Endothelial cell of umbilical vein (primary cell): Measurements from ENCODE around the gene ADGRD2. TPM values are rescaled to one million over a fixed set of nuclear protein-coding genes. Genes with fewer than 3 reads are reported as not detected.

Source experiments
- BruUV-seq: library from RNA; stranded (reverse); fragments of 400-500 nt; replicated peaks from 2 replicates; lab custom pipeline; 2021; lab: Mats Ljungman, UMichigan
- CTCF ChIA-PET: fragments of 300-600, 350-600 bp; sonication (Branson Sonifier 250); formaldehyde crosslinking; loops from one replicate; lab custom pipeline; 2021; ENCODE audit warnings: antibody characterized with exemption, inconsistent platforms; lab: Charles Lee
- POLR2A ChIA-PET: fragments of 300-600, 350-600 bp; sonication (Branson Sonifier 250); formaldehyde crosslinking; loops from one replicate; lab custom pipeline; 2021; ENCODE audit warnings: antibody characterized with exemption, inconsistent platforms; lab: Charles Lee
- DNase-seq: peaks from one replicate; pipeline ENCODE4 v3.0.0-alpha.2; 2011; ENCODE audit warnings: low read depth, low spot score
- FAIRE-seq: peaks from 2 replicates; lab custom pipeline; 2011; peaks lifted over from hg19 to GRCh38; lab: Jason Lieb, UNC
- H2AFZ ChIP-seq: 2 replicates; pipeline ENCODE4 v1.6.0; 2012; ENCODE audit warnings: low read depth, low read length, control low read depth, inconsistent platforms
- H3K27ac ChIP-seq: 2 replicates; pipeline ENCODE4 v1.5.1; 2011; ENCODE audit warnings: low read depth, mild to moderate bottlenecking, control low read depth, low read length, moderate library complexity; ENCODE audit not compliant: insufficient read depth
- H3K27me3 ChIP-seq, 2 experiments: 2 replicates each; pipeline versions ENCODE4 v1.6.0 to v1.6.1; 2011; ENCODE audit warnings: low read length in 2 of 2, mixed read lengths in 1 of 2; ENCODE audit not compliant: control insufficient read depth in 2 of 2, insufficient read depth in 2 of 2
- H3K36me3 ChIP-seq, 2 experiments: 2 replicates in 1 of 2; 3 replicates in 1 of 2; pipeline ENCODE4 v1.5.1; 2011; ENCODE audit warnings: low read length in 2 of 2, mild to moderate bottlenecking in 1 of 2, moderate library complexity in 1 of 2; ENCODE audit not compliant: control insufficient read depth in 2 of 2, insufficient read depth in 2 of 2; ENCODE audit errors: extremely low read depth in 1 of 2
- H3K4me1 ChIP-seq: 3 replicates; pipeline ENCODE4 v1.5.1; 2011; ENCODE audit warnings: mild to moderate bottlenecking, low read length; ENCODE audit not compliant: control insufficient read depth, insufficient read depth; ENCODE audit errors: extremely low read depth
- H3K4me2 ChIP-seq: 2 replicates; pipeline ENCODE4 v1.6.1; 2011; ENCODE audit warnings: low read length, control low read depth, mixed read lengths; ENCODE audit not compliant: insufficient read depth
- H3K4me3 ChIP-seq, 3 experiments: fragments of 200-600 bp in 1 of 3; sonication (generic), shearing (Covaris generic) in 1 of 3; replicated peaks in 1 of 3; 2 replicates each; pipeline ENCODE4 v1.5.1; 2011 to 2016; ENCODE audit warnings: control low read depth in 3 of 3, low read length in 3 of 3, mild to moderate bottlenecking in 2 of 3, inconsistent platforms in 1 of 3, low read depth in 1 of 3, moderate library complexity in 1 of 3; ENCODE audit not compliant: insufficient read depth in 1 of 3
- H3K79me2 ChIP-seq: 2 replicates; pipeline ENCODE4 v1.6.0; 2012; ENCODE audit warnings: low read length, inconsistent platforms; ENCODE audit not compliant: control insufficient read depth, insufficient read depth
- H3K9ac ChIP-seq: replicated peaks from 2 replicates; pipeline ENCODE3; 2011; ENCODE audit warnings: low read length, control low read depth; ENCODE audit not compliant: insufficient read depth; ENCODE audit errors: extremely low read depth
- H3K9me1 ChIP-seq: replicated peaks from 3 replicates; pipeline ENCODE4 v1.6.0; 2011; ENCODE audit warnings: mild to moderate bottlenecking, low read length; ENCODE audit not compliant: control insufficient read depth, insufficient read depth; ENCODE audit errors: extremely low read depth
- H3K9me3 ChIP-seq: replicated peaks from 2 replicates; pipeline ENCODE4 v1.5.1; 2012; ENCODE audit warnings: low read length, inconsistent platforms; ENCODE audit not compliant: control insufficient read depth, insufficient read depth
- H4K20me1 ChIP-seq: replicated peaks from 2 replicates; pipeline ENCODE3; 2011; ENCODE audit warnings: mild to moderate bottlenecking, low read length; ENCODE audit not compliant: control insufficient read depth, insufficient read depth; ENCODE audit errors: extremely low read depth
- EZH2 ChIP-seq: IDR thresholded peaks from 2 replicates; pipeline ENCODE4 v1.6.1; 2012; ENCODE audit warnings: borderline replicate concordance, low read depth, mild to moderate bottlenecking, moderate library complexity, low read length, inconsistent platforms; ENCODE audit not compliant: severe bottlenecking
- FOS ChIP-seq: IDR thresholded peaks from 2 replicates; pipeline ENCODE4 v1.6.1; 2011; ENCODE audit warnings: mild to moderate bottlenecking, low read length, moderate library complexity, borderline replicate concordance; ENCODE audit not compliant: insufficient read depth
- GATA2 ChIP-seq: IDR thresholded peaks from 2 replicates; pipeline ENCODE4 v1.7.0; 2011; ENCODE audit warnings: low read depth, mild to moderate bottlenecking, moderate library complexity, mixed read lengths, low read length; ENCODE audit not compliant: insufficient read length, insufficient read depth
- JUN ChIP-seq: IDR thresholded peaks from 2 replicates; pipeline ENCODE4 v1.6.1; 2011; ENCODE audit warnings: borderline replicate concordance, low read depth; ENCODE audit not compliant: insufficient read length, insufficient read depth
- MYC ChIP-seq: IDR thresholded peaks from one replicate; pipeline ENCODE4 v1.6.1; 2011; ENCODE audit warnings: mild to moderate bottlenecking, low read depth, low read length
- POLR2A ChIP-seq: IDR thresholded peaks from 2 replicates; pipeline ENCODE4 v1.6.1; 2012; ENCODE audit warnings: low read depth, mild to moderate bottlenecking, control low read depth, low read length
- POLR2AphosphoS5 ChIP-seq: IDR thresholded peaks from 2 replicates; pipeline ENCODE4 v1.6.1; 2012; ENCODE audit warnings: low read depth, mild to moderate bottlenecking, control low read depth, low read length, moderate library complexity; ENCODE audit not compliant: insufficient read depth
- dilution Hi-C: fragments of 300-500 bp; cut with MboI; formaldehyde crosslinking; loops from one replicate; pipeline ENCODE4 v1.15.0; 2019; ENCODE audit warnings: low sequenced_read_pairs; ENCODE audit not compliant: extremely low pct_ligation_motif_present
- intact Hi-C: fragments of 100-400 bp; cut with micrococcal nuclease; formaldehyde crosslinking; loops from one replicate; pipeline ENCODE4 v1.10.0; 2022
- polyA plus RNA-seq, 4 experiments: library from polyadenylated mRNA; depleted of rRNA in 3 of 4; stranded (reverse) in 3 of 4; unstranded in 1 of 4; fragments of >200 nt; gene quantifications; 2 replicates each; pipeline versions ENCODE4 v1.2.1 to v1.2.3, GENCODE V29; 2011 to 2012; ENCODE audit warnings: missing spikeins in 1 of 4
- total RNA-seq: library from RNA; stranded (reverse); gene quantifications from 2 replicates; pipeline ENCODE4 v1.2.3, GENCODE V29; 2021
- TF ChIP-seq, protein P1 (sequence below): IDR thresholded peaks from 2 replicates; pipeline ENCODE4 v1.6.1; 2011; ENCODE audit not compliant: insufficient read depth, insufficient read length
- TF ChIP-seq, protein P2 (sequence below), 2 donors: IDR thresholded peaks; 1 replicate in 1 of 2; 2 replicates in 1 of 2; pipeline ENCODE4 v1.5.1; 2011; ENCODE audit warnings: low read length in 2 of 2, mild to moderate bottlenecking in 2 of 2, moderate library complexity in 2 of 2, control low read depth in 1 of 2, inconsistent platforms in 1 of 2, low read depth in 1 of 2; ENCODE audit not compliant: insufficient read depth in 1 of 2; ENCODE audit errors: extremely low read depth in 1 of 2

Gene ADGRD2
- total and polyA plus RNA-seq, 2 donors (not counting 3 experiments of a cell fraction or from before 2014, with no cell fraction given) = not detected

DNA sequence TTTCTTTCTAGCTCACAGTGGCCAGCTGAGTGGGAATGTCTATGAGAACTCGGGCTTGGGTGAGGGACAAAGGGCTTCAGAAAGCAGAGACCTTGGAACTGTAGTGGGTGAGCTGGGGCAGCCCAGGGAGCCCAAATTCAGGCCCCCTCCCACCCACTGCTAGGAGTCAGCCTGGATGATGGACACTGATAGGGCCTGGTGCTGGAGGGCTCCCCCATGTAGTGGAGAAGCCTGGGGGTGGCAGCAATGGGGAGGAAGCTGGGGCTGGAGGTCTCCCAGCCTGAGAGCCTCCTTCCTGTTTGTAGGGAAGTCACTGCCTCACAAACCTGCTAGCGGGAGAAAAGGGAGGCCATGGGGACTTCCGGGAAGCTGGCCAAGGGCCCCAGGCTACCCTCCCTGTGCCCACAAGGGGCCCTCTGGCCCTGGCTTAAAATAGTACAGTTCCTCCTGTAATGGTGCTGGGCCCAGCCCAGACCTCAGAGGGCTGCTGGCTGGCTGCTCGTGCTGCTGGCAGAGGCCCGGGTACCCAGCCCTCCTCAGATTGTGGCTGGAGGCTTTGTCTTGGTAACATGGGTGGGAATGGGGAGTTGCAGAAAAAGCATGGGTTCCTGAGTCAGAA is 63.2 kb downstream of the ADGRD2 start:
- Histone ChIP-seq H3K4me1 (no peaks in the 10 kb centered on the region), H3K27me3 (no peaks in the 10 kb centered on the region), H2AFZ (no peak overlapping the region), H3K79me2 (no peaks in the 10 kb centered on the region), H3K27ac (no peak overlapping the region), H3K9me3 (no peaks in the 10 kb centered on the region), H3K4me2 (no peak overlapping the region), H3K36me3 (no peaks in the 10 kb centered on the region), H3K9me1 (no peaks in the 10 kb centered on the region), H4K20me1 (no peaks in the 10 kb centered on the region), H3K4me3 (no peak overlapping the region), H3K9ac (no peak overlapping the region)
- dilution Hi-C loops = no loop called here
- FAIRE-seq (no peak), DNase-seq (no peak)
- ChIA-PET CTCF (interaction anchor here (5.5 kb wide), 1 partner anchor 23 kb away, joined by 28 read pairs; no protein-coding TSS in a partner anchor), POLR2A (no interaction called here)
- BruUV-seq = no TSS peak
- no peak for TF ChIP-seq JUN
- TF ChIP-seq POLR2AphosphoS5 = no peak
- TF ChIP-seq, protein P1, sequence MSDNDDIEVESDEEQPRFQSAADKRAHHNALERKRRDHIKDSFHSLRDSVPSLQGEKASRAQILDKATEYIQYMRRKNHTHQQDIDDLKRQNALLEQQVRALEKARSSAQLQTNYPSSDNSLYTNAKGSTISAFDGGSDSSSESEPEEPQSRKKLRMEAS = no peak
- TF ChIP-seq MYC = no peak
- no peak for TF ChIP-seq POLR2A
- no peak for TF ChIP-seq EZH2
- TF ChIP-seq GATA2 = no peak
- TF ChIP-seq FOS = no peak
- TF ChIP-seq, protein P2, sequence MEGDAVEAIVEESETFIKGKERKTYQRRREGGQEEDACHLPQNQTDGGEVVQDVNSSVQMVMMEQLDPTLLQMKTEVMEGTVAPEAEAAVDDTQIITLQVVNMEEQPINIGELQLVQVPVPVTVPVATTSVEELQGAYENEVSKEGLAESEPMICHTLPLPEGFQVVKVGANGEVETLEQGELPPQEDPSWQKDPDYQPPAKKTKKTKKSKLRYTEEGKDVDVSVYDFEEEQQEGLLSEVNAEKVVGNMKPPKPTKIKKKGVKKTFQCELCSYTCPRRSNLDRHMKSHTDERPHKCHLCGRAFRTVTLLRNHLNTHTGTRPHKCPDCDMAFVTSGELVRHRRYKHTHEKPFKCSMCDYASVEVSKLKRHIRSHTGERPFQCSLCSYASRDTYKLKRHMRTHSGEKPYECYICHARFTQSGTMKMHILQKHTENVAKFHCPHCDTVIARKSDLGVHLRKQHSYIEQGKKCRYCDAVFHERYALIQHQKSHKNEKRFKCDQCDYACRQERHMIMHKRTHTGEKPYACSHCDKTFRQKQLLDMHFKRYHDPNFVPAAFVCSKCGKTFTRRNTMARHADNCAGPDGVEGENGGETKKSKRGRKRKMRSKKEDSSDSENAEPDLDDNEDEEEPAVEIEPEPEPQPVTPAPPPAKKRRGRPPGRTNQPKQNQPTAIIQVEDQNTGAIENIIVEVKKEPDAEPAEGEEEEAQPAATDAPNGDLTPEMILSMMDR (IDR thresholded peaks at IDR 0.05; ENCODE audit: extremely low read depth in 1 of 2, insufficient read depth in 1 of 2, low read depth in 1 of 2, low read length in 2 of 2) = no peak
- intact Hi-C loops = no loop called here
